ENCODE data around the gene SETD2.
"Not testable (repeated sequence)": the region's sequence is repeated elsewhere in the genome, so short reads cannot be mapped to it uniquely, and the experiment has no call there.

Gene SETD2

GRCh38 chr3:47098910-47099309 is 65.0 kb downstream of the SETD2 start:
- no peak for DNase-seq (ENCODE audit: low spot score)

- no peak for DNase-seq (ENCODE audit: low spot score)
These were observed 66.0 kb downstream of the SETD2 start for GRCh38 chr3:47097864-47098263.

DNA sequence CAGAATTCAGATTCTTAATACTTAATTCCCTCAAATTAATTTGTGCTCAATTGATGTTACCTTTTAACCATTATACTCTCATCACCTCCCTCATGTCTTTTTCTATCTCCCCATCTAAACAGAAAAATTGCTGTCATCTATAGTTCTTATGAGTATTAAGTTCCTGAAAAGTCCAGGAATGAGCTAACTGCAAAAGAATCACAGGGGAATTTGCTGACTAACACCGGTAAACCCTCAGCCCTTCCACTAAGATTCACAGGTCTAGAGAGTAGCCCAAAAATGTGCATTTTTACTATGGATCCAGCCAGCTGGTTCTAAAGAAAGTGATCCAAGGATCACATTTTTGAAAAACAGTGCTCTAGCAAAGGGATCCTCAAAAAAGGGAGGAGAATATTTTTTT is 67.0 kb downstream of the SETD2 start:
- no peak for DNase-seq (ENCODE audit: low spot score)

GRCh38 chr3:47092090-47092489 is 71.8 kb downstream of the SETD2 start:
- no peak for DNase-seq (ENCODE audit: low spot score)

DNA sequence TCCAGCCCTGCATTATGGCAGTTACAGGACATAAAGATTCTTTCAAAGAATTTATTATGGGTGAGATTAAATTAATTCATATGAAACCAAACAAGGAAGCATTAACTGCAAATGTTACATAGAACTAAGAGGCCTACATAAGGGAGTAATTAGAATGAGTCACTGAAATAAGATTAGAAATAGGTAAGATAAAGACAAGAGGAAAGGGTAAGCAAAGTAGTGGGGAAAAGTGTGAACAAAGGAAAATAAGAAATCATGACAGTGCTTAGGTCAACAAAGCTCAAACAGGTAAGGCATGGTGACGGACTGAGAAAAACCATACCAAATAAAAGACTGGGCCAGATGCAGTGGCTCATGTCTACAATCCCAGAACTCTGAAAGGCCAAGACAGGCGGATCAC is 74.3 kb downstream of the SETD2 start:
- no peak for DNase-seq (ENCODE audit: low spot score)

DNA sequence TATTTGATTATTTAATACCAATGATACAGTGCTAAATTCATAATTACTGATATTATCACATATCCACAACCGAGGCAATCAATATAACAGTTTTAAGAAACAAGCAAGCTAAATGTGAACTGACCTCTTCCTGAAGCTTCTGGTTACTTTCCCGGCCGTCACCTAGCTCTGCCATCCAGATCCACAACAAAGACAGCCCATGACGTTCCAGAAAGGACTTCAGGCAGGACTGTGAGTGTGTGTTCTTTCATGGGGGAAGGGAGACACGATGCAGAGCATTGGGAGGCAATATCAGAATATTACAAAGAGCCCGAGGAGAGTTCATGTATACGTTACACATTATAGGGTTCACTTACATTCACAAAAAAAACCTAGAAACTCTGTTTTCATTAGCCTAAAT is 77.8 kb downstream of the SETD2 start:
- no peak for DNase-seq (ENCODE audit: low spot score)

GRCh38 chr3:47083786-47084185 is 80.1 kb downstream of the SETD2 start:
- DNase-seq (ENCODE audit: low spot score), result peak; percentile 8

DNA sequence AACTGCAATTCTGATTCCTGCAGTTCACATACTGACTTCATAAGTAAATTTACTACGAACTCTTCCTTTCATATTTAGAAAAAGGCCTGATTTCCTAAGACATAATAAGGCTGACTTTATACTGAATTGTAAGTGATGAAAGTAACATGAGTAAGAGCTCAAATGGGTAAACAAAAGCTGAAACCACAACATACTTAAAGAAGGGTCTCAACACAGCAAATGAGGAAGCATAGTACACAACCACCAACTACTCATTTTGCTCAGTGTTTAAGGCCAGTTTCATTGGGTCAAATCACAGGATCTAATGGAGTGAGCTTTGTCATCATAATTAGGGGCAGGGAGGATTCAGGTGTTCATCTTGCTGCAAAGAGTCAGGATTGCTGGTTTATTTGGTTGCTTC is 81.4 kb downstream of the SETD2 start:
- DNase-seq (ENCODE audit: low spot score), result no peak

GRCh38 chr3:47079432-47079831 is 84.5 kb downstream of the SETD2 start:
- DNase-seq (ENCODE audit: low spot score), result no peak

DNA sequence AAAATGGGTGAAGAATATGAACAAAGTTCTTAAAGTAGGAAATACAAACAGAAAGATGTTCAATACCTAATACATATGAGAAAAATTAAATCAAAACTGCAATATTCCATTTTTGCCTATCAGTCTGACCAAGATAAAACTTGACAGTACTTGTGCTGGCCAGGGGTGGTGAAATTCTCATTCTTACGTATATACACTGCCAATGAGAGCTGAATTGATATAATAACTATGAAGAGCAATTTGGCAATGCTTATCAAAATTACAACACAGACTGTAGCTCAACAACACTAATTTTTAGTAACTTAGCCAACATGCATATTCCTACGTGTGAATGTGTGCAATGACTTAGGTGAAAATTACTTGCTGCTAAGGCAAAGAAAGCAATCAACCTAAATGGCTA is 90.2 kb downstream of the SETD2 start:
- no peak for DNase-seq (ENCODE audit: low spot score)

DNA sequence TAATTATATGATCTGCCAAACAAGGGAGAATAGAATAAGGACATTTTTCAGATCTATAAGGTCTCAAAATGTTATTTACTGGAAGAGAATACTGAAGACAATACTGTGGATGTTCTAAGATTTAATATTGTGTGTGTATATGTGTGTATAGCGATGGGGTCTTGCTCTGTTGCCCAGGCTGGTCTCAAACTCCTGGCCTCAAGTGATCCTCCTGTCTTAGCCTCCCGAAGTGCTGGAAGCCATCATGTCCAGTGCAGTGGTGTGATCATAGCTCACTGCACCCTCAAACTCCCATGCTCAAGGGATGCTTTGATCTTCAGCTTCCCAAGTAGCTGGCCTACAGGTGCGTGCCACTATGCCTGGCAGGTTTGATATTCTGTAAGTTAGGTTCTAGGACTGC is 93.1 kb downstream of the SETD2 start:
- DNase-seq (ENCODE audit: low spot score), result no peak

- not testable (repeated sequence) for DNase-seq (ENCODE audit: low spot score)
These were observed 97.7 kb downstream of the SETD2 start for GRCh38 chr3:47066259-47066658.

GRCh38 chr3:47065681-47066080 is 98.2 kb downstream of the SETD2 start:
- DNase-seq (ENCODE audit: low spot score), result no peak

DNA sequence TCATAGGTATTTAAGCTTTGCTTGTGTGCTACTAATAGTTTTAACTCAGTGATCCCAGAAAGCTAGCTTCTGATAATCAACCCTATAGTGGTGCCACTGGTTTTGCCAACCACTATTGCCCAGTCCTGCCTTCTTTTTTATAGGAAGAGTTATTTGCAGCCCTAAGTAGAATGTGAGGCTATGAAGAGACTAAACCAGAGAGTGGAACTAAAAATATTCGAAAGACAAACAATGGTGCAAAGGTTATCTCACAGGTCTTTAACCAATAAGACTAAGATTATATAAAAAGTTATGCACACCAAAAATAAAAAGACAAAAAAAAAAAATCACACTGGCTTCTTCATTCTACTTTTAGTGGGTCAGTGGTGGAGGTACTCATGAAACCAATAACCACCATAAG is 98.9 kb downstream of the SETD2 start:
- no peak for DNase-seq (ENCODE audit: low spot score)

GRCh38 chr3:47057212-47057671 is 106.7 kb downstream of the SETD2 start:
- peak; percentile 83 for DNase-seq (ENCODE audit: low spot score)

DNA sequence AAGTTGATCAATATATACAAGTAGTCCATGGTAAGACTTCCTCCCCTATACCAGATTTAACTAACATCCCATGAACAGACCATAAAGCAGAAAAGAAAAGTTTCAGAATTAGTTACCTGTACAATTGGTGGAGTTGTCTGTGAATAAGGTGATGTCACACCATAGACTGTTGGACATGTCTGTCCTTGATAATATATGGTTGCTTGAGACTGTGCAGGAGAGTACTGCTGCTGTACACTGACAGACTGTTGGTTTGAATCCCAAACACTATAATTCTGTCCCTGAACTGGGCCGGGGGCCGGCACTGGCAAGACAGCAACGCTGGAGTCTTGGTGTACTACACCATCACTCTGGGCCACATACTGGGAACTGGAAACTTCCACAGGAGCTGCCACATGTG is 107.2 kb downstream of the SETD2 start:
- DNase-seq (ENCODE audit: low spot score), result no peak

DNA sequence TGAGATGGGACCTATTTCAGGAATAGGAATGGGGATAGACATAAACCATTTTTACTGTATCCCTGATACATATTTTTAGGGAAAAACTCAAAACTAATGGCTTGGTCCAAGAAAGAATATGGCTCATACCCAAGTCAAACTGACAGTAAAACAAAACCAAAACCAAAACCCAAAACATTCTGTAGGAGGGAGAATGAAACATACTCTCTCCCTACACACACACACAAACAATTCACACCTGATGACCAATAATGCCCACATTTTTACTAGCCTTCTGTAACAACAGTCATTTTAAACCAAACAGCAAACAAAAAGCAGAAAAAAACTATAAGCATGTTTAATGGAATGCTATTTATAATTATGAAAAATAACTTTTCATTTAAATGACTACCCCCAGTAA is 109.5 kb downstream of the SETD2 start:
- no peak for DNase-seq (ENCODE audit: low spot score)

- no peak for DNase-seq (ENCODE audit: low spot score)
These were observed 116.2 kb downstream of the SETD2 start for GRCh38 chr3:47047673-47048072.

DNA sequence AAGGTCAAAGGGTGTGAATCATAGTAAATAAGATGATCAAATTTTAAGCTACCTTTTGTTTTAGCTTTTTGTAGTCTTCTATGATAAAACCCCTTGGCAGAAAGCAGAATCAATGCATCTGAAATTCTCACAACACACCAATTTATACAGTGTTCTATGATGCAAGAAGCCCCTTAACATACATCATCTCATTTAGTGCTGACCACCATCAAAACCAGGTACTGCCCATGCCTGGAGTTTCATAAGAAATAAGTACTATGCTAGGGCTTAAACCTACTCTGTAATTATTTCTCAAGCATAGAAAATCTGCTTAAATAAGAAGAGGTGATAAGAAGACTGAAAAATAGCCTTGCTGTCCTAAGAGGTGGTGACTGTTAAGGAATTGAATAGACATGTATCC is 116.8 kb downstream of the SETD2 start:
- no peak for DNase-seq (ENCODE audit: low spot score)

GRCh38 chr3:47042231-47042791 is 121.6 kb downstream of the SETD2 start:
- DNase-seq (ENCODE audit: low spot score), result no peak

- no peak for DNase-seq (ENCODE audit: low spot score)
These were observed 122.8 kb downstream of the SETD2 start for GRCh38 chr3:47041114-47041513.

DNA sequence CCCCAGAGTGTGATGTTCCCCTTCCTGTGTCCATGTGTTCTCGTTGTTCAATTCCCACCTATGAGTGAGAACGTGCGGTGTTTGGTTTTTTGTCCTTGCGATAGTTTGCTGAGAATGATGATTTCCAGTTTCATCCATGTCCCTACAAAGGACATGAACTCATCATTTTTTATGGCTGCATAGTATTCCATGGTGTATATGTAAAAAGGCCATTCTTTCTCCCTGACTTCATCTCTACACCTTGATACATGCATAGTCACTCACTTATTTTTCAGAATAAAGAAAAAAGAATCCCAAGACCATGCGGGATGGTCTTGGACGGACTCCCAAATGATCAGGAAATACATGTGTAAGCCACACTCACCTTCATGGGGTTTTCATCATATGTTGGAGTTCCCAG is 126.6 kb downstream of the SETD2 start:
- DNase-seq (ENCODE audit: low spot score), result not testable (repeated sequence)

DNA sequence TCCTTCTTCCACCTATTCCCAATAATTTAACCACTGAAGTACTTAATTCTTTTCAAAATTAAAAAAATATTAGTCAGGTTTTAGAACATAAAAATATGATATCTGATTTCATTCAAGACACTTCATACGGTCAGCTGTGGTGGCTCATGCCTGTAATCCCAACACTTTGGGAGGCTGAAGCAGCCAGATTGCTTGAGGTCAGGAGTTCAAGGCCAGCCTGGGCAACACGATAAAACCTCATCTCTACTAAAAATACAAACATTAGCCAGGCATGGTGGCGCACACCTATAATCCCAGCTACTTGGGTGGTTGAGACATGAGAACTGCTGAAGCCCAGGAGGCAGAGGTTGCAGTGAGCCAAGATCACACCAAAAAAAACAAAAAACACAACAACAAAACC is 127.8 kb downstream of the SETD2 start:
- DNase-seq (ENCODE audit: low spot score), result no peak

GRCh38 chr3:47035645-47036044 is 128.3 kb downstream of the SETD2 start:
- no peak for DNase-seq (ENCODE audit: low spot score)
